HEK293 (cell line): ENCODE data around the gene CYS1.

Source experiments
- AEBP2 ChIP-seq: fragments of 450-650 bp; formaldehyde crosslinking; IDR thresholded peaks from 2 replicates; pipeline ENCODE4 v1.5.1; 2016; ENCODE audit warnings: missing biosample characterization, missing genetic modification characterization, borderline replicate concordance
- CTCF ChIP-seq: fragments of 450-650 bp; formaldehyde crosslinking; IDR thresholded peaks from 2 replicates; pipeline ENCODE4 v1.5.1; 2016; ENCODE audit warnings: missing biosample characterization, missing genetic modification characterization
- GLIS1 ChIP-seq: fragments of 450-650 bp; formaldehyde crosslinking; IDR thresholded peaks from 2 replicates; pipeline ENCODE4 v1.5.1; 2016; ENCODE audit warnings: missing biosample characterization, missing genetic modification characterization
- KLF17 ChIP-seq: fragments of 450-650 bp; formaldehyde crosslinking; IDR thresholded peaks from 2 replicates; pipeline ENCODE4 v1.5.1; 2016; ENCODE audit warnings: missing biosample characterization, missing genetic modification characterization
- KLF7 ChIP-seq: fragments of 450-650 bp; formaldehyde crosslinking; IDR thresholded peaks from 2 replicates; pipeline ENCODE4 v1.5.1; 2016; ENCODE audit warnings: missing biosample characterization, missing genetic modification characterization, borderline replicate concordance
- PRDM1 ChIP-seq: fragments of 450-650 bp; formaldehyde crosslinking; IDR thresholded peaks from 2 replicates; pipeline ENCODE4; 2016; ENCODE audit warnings: missing biosample characterization, missing genetic modification characterization
- PRDM10 ChIP-seq: fragments of 450-650 bp; formaldehyde crosslinking; IDR thresholded peaks from 2 replicates; pipeline ENCODE4 v1.5.1; 2016; ENCODE audit warnings: missing biosample characterization, missing genetic modification characterization
- PRDM6 ChIP-seq: fragments of 450-650 bp; formaldehyde crosslinking; IDR thresholded peaks from 2 replicates; pipeline ENCODE4 v1.5.1; 2017; ENCODE audit warnings: missing biosample characterization, missing genetic modification characterization
- ZBTB1 ChIP-seq: fragments of 450-650 bp; formaldehyde crosslinking; IDR thresholded peaks from 2 replicates; pipeline ENCODE4 v1.5.1; 2016; ENCODE audit warnings: missing biosample characterization, missing genetic modification characterization
- ZBTB17 ChIP-seq: fragments of 450-650 bp; formaldehyde crosslinking; IDR thresholded peaks from 2 replicates; pipeline ENCODE4 v1.5.1; 2016; ENCODE audit warnings: missing biosample characterization, missing genetic modification characterization
- ZBTB26 ChIP-seq: fragments of 450-650 bp; formaldehyde crosslinking; optimal IDR thresholded peaks from 2 replicates; pipeline ENCODE3; 2016; ENCODE audit warnings: missing biosample characterization, mild to moderate bottlenecking, missing genetic modification characterization
- ZFHX2 ChIP-seq: fragments of 450-650 bp; formaldehyde crosslinking; conservative IDR thresholded peaks from 2 replicates; pipeline ENCODE4 v1.5.1; 2016; ENCODE audit warnings: missing biosample characterization, missing genetic modification characterization
- ZNF2 ChIP-seq: fragments of 450-650 bp; formaldehyde crosslinking; IDR thresholded peaks from 2 replicates; pipeline ENCODE4 v1.5.1; 2016; ENCODE audit warnings: missing biosample characterization, missing genetic modification characterization
- ZNF221 ChIP-seq: fragments of 450-650 bp; formaldehyde crosslinking; IDR thresholded peaks from 2 replicates; pipeline ENCODE4 v1.5.1; 2017; ENCODE audit warnings: missing biosample characterization, missing genetic modification characterization, borderline replicate concordance
- ZNF280C ChIP-seq: fragments of 450-650 bp; formaldehyde crosslinking; IDR thresholded peaks from 2 replicates; pipeline ENCODE4 v1.5.1; 2016; ENCODE audit warnings: missing biosample characterization, missing genetic modification characterization
- ZNF354C ChIP-seq: fragments of 450-650 bp; formaldehyde crosslinking; IDR thresholded peaks from 2 replicates; pipeline ENCODE4 v1.5.1; 2016; ENCODE audit warnings: missing biosample characterization, missing genetic modification characterization, low read depth, borderline replicate concordance
- ZNF366 ChIP-seq: fragments of 450-650 bp; formaldehyde crosslinking; conservative IDR thresholded peaks from 2 replicates; pipeline ENCODE4 v1.5.1; 2016; ENCODE audit warnings: missing biosample characterization, missing genetic modification characterization
- ZNF423 ChIP-seq: fragments of 450-650 bp; formaldehyde crosslinking; IDR thresholded peaks from 2 replicates; pipeline ENCODE4 v1.5.1; 2016; ENCODE audit warnings: missing biosample characterization, missing genetic modification characterization
- ZNF433 ChIP-seq: fragments of 450-650 bp; formaldehyde crosslinking; IDR thresholded peaks from 2 replicates; pipeline ENCODE4 v1.5.1; 2016; ENCODE audit warnings: missing biosample characterization, missing genetic modification characterization, low read depth
- ZNF48 ChIP-seq: fragments of 450-650 bp; formaldehyde crosslinking; IDR thresholded peaks from 2 replicates; pipeline ENCODE4 v1.5.1; 2016; ENCODE audit warnings: missing biosample characterization, missing genetic modification characterization
- ZNF530 ChIP-seq: fragments of 450-650 bp; formaldehyde crosslinking; IDR thresholded peaks from 2 replicates; pipeline ENCODE4 v1.5.1; 2016; ENCODE audit warnings: low read depth, missing biosample characterization, missing genetic modification characterization
- ZNF549 ChIP-seq: fragments of 450-650 bp; IDR thresholded peaks from 2 replicates; pipeline ENCODE4 v1.5.1; 2018; ENCODE audit warnings: missing biosample characterization, missing genetic modification characterization, mild to moderate bottlenecking, inconsistent platforms, moderate library complexity
- ZNF596 ChIP-seq: fragments of 450-650 bp; IDR thresholded peaks from 2 replicates; pipeline ENCODE4 v1.5.0; 2018; ENCODE audit warnings: missing biosample characterization, mild to moderate bottlenecking, missing genetic modification characterization, moderate library complexity
- ZNF658 ChIP-seq: fragments of 450-650 bp; formaldehyde crosslinking; IDR thresholded peaks from 2 replicates; pipeline ENCODE4; 2016; ENCODE audit warnings: missing biosample characterization, missing genetic modification characterization

The CYS1 gene

GRCh38 chr2:10097352-10098148 is 17.3 kb upstream of the CYS1 start (continued):
- TF ChIP-seq ZNF596 (tag by site-specific recombination) (no peak), ZNF433 (tag by site-specific recombination) (no peak), ZNF423 (no peak), ZNF549 (no peak), ZNF48 (tag by site-specific recombination) (no peak), ZFHX2 (tag by site-specific recombination) (no peak), ZBTB26 (tag by site-specific recombination) (no peak), AEBP2 (no peak), GLIS1 (tag by site-specific recombination) (peak; percentile 34; the same call in 1 of the 2 replicates), PRDM1 (peak; percentile 74), ZNF280C (tag by site-specific recombination) (no peak), CTCF (tag by site-specific recombination) (peak; percentile 72), ZNF2 (tag by site-specific recombination) (0 out of 2 replicates have a peak, but pooled peaks have one; percentile 28), ZNF530 (tag by site-specific recombination) (no peak), ZBTB1 (tag by site-specific recombination) (no peak), PRDM6 (no peak), ZNF366 (no peak), ZBTB17 (tag by site-specific recombination) (peak; percentile 73), KLF7 (tag by site-specific recombination) (no peak), KLF17 (tag by site-specific recombination) (no peak), PRDM10 (no peak), ZNF354C (tag by site-specific recombination) (no peak), ZNF658 (no peak), ZNF221 (tag by site-specific recombination) (no peak)
